Osteocyte (in vitro differentiated cells): ENCODE measurements around the gene PDHA1. TPM values are rescaled to one million over a fixed set of nuclear protein-coding genes. Genes with fewer than 3 reads are reported as not detected.

ENCODE experiments used
- DNase-seq: peaks from one replicate; pipeline ENCODE4 v3.0.0; 2021; ENCODE audit warnings: mixed read lengths; ENCODE audit not compliant: unreplicated experiment; ENCODE audit errors: extremely low spot score
- H3K27ac Mint-ChIP-seq: one replicate; pipeline ENCODE4 v1.8.0; 2021; ENCODE audit warnings: mild to moderate bottlenecking, mixed read lengths; ENCODE audit not compliant: unreplicated experiment
- H3K27me3 Mint-ChIP-seq: one replicate; pipeline ENCODE4 v1.8.0; 2021; ENCODE audit warnings: mixed read lengths; ENCODE audit not compliant: unreplicated experiment
- H3K36me3 Mint-ChIP-seq: one replicate; pipeline ENCODE4 v1.8.0; 2021; ENCODE audit warnings: mixed read lengths; ENCODE audit not compliant: unreplicated experiment
- H3K4me1 Mint-ChIP-seq: one replicate; pipeline ENCODE4 v1.8.0; 2021; ENCODE audit warnings: mixed read lengths; ENCODE audit not compliant: unreplicated experiment
- H3K4me3 Mint-ChIP-seq: one replicate; pipeline ENCODE4 v1.8.0; 2021; ENCODE audit warnings: mild to moderate bottlenecking, moderate library complexity, mixed read lengths; ENCODE audit not compliant: unreplicated experiment
- H3K9me3 Mint-ChIP-seq: one replicate; pipeline ENCODE4 v1.8.0; 2021; ENCODE audit warnings: mixed read lengths; ENCODE audit not compliant: unreplicated experiment
- total RNA-seq: library from RNA; stranded (reverse); gene quantifications from 2 replicates; pipeline ENCODE4 v1.2.1, GENCODE V29; 2021
- TF ChIP-seq, protein P1 (sequence below): fragments of 200-600 bp; sonication (generic); IDR thresholded peaks from 2 replicates; pipeline ENCODE4 v1.5.0; 2021; ENCODE audit warnings: antibody characterized with exemption, mild to moderate bottlenecking, moderate library complexity

Gene PDHA1
- total RNA-seq, 1 donor from 2014 or later, result 141 TPM

DNA sequence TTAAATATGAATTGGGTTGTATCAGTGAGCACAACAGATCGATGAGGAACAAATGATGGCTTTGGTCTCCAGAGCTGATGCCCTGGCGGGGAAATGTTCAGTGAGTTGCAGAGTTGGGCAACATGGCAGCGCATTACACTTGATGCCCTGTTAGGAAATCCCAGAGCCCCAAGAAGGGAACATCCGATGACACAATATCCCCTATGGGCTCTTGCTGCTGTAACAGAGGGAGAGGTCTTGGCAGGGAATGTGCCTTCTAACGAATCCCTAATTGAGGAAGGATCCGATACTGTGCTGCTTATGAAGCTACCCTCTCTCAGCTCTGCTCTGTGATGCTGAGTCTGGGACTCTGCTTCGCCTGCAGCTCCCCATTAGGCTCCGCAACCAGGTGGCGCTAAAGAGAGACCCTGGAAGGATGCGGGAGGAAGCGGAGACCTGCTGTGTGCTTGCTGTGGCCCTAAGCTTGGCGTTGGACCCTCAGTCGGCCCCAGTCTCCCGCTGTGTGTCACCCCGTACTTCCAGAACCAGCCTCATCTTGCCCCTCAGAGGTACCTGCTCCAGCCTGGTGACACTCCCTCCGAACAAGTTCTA, 38.9 kb downstream of the PDHA1 start:
- Mint-ChIP-seq H3K4me1 (no peaks in the 10 kb centered on the region), H3K27me3 (peaks cover 4% of the 10 kb centered on the region), H3K36me3 (no peaks in the 10 kb centered on the region)

DNA sequence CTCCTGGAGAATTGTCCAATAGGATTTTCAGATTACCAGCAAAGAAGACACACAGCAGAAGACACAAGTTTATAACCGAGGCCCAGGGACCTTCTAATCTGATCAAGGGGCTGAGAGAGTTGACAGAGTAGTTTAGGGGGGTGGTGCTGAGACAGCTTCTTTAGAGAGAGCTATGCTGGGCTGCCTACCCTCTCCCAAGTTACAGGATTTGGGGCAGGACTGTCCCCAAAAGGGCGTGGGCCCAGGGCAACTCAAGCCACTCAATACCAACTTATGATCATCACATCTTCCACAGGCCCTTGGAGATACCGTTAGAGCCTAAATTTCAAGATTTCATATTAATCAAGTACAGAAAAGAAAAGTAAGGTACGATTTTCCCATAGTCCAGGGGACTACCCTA, 43.0 kb downstream of the PDHA1 start:
- Mint-ChIP-seq H3K4me3 (no peak overlapping the region), H3K36me3 (no peaks in the 10 kb centered on the region), H3K27me3 (peaks cover 4% of the 10 kb centered on the region), H3K9me3 (no peaks in the 10 kb centered on the region), H3K4me1 (no peaks in the 10 kb centered on the region), H3K27ac (no peak overlapping the region)
- DNase-seq, result peak; percentile 70
- TF ChIP-seq, protein P1, sequence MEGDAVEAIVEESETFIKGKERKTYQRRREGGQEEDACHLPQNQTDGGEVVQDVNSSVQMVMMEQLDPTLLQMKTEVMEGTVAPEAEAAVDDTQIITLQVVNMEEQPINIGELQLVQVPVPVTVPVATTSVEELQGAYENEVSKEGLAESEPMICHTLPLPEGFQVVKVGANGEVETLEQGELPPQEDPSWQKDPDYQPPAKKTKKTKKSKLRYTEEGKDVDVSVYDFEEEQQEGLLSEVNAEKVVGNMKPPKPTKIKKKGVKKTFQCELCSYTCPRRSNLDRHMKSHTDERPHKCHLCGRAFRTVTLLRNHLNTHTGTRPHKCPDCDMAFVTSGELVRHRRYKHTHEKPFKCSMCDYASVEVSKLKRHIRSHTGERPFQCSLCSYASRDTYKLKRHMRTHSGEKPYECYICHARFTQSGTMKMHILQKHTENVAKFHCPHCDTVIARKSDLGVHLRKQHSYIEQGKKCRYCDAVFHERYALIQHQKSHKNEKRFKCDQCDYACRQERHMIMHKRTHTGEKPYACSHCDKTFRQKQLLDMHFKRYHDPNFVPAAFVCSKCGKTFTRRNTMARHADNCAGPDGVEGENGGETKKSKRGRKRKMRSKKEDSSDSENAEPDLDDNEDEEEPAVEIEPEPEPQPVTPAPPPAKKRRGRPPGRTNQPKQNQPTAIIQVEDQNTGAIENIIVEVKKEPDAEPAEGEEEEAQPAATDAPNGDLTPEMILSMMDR, result no peak

More for the DNA sequence above, 38.9 kb downstream of the PDHA1 start:
- Mint-ChIP-seq H3K9me3 (no peaks in the 10 kb centered on the region), H3K27ac (no peak overlapping the region), H3K4me3 (no peak overlapping the region)
- TF ChIP-seq, protein P1, result peak; percentile 56
- peak; percentile 81 for DNase-seq

DNA sequence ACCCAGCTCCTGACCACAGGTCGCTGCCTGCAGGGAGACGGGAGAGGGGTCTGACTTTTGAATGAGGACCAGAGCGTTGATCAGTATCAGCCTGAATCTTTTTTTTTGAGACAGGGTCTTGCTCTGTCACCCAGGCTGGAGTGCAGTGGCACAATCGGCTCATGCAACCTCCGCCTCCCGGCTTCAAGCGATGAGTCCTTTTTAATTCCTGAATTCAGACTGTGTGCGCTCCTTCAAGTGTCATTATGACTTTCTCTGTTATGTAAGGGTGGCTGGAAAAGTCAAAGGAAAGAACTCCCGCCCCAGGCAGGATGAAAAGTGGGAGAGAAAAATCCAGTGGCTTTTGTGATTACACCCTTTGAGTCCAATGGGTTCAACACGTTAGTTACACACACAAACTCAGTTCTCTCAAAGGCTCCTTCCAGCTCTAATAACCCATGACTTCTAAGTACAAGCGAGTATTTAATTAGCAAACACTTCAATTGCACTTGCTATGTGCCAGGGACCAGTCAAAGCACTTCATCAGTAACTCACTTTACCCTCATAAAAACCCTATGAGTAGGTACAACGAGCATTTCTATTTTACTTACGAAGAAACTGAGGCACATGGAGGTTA, 44.4 kb downstream of the PDHA1 start:
- no peaks in the 10 kb centered on the region for H3K9me3 Mint-ChIP-seq

DNA sequence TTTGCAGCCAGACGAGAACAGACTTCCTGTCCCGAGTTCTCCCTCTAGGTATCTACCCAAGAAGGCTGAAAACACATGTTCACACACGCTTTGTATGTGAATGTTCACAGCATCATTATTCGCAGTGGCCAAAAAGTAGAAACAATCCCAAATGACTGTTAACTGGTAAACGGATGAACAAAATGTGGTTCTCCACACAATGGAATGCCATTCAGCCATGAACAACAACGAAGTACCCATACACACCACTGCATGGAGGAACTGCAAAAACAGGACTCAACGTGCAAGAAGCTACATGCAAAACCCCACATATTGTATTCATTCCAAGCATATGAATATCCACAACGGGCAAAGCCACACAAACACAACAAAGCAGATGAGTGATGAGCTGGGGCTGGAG, 45.0 kb downstream of the PDHA1 start:
- no peak for DNase-seq
- Mint-ChIP-seq H3K9me3 (no peaks in the 10 kb centered on the region), H3K4me3 (no peak overlapping the region), H3K27me3 (peaks cover 4% of the 10 kb centered on the region), H3K4me1 (no peaks in the 10 kb centered on the region), H3K36me3 (no peaks in the 10 kb centered on the region), H3K27ac (no peak overlapping the region)
- TF ChIP-seq, protein P1, result no peak

More for the DNA sequence above, 44.4 kb downstream of the PDHA1 start:
- H3K4me1 Mint-ChIP-seq, result no peaks in the 10 kb centered on the region
- no peak overlapping the region for H3K4me3 Mint-ChIP-seq
- DNase-seq, result no peak
- H3K36me3 Mint-ChIP-seq, result no peaks in the 10 kb centered on the region
- TF ChIP-seq, protein P1, result no peak
- H3K27ac Mint-ChIP-seq, result no peak overlapping the region
- H3K27me3 Mint-ChIP-seq, result peaks cover 4% of the 10 kb centered on the region

DNA sequence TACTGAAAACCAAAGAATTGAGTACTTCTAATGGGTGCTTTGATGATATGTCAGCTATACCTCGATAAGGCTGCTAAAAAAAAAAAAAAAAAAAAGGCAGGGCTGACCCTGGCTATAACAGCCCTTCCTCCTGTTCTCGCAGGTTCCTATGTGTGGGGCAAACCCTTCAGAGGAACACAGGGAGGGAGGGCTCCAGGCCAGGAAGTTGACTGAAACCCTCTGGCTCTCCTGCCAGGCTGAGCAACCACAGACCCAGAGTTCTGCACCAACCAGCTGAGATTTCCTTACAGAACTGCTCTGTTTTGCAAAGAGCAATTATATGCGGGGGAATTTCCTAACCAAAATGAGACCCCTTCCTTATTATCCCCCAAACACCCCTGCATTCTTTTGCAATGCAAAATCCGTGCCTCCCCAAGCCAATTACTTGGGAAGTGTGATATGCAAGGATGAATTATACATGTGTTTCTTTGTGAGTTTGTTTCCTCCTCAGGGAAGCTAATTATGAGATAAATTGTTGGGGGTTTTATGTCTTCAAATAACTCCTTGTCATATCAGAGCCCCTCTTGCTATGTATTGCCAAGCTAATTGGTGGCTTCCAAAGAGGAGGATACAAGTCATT, 45.6 kb downstream of the PDHA1 start:
- DNase-seq, result peak; percentile 13
- Mint-ChIP-seq H3K4me1 (no peaks in the 10 kb centered on the region), H3K27ac (no peak overlapping the region), H3K9me3 (no peaks in the 10 kb centered on the region), H3K4me3 (no peak overlapping the region), H3K36me3 (no peaks in the 10 kb centered on the region), H3K27me3 (no peaks in the 10 kb centered on the region)
- TF ChIP-seq, protein P1, result no peak
